Right lobe of liver (tissue), 4 donors: ENCODE results near the gene RARRES2.

ENCODE experiments used
- CTCF ChIP-seq, 4 donors: fragments of 200-600 bp in 3 of 4; fragments of 450-650 bp in 1 of 4; IDR thresholded peaks; one replicate each; pipeline versions ENCODE4 v1.5.1 to v1.8.0; 2016 to 2022; ENCODE audit warnings: antibody characterized with exemption in 4 of 4, mild to moderate bottlenecking in 2 of 4
- POLR2A ChIP-seq: fragments of 450-650 bp; IDR thresholded peaks from one replicate; pipeline ENCODE4 v1.6.1; 2017; ENCODE audit warnings: antibody characterized with exemption, mild to moderate bottlenecking
- donor health status: DM: no; HTN: no; CAD: no.
- donor health status: DM: no; HTN: no; CAD: no.
- donor health status: DM: no; HTN: yes; CAD: no.

DNA sequence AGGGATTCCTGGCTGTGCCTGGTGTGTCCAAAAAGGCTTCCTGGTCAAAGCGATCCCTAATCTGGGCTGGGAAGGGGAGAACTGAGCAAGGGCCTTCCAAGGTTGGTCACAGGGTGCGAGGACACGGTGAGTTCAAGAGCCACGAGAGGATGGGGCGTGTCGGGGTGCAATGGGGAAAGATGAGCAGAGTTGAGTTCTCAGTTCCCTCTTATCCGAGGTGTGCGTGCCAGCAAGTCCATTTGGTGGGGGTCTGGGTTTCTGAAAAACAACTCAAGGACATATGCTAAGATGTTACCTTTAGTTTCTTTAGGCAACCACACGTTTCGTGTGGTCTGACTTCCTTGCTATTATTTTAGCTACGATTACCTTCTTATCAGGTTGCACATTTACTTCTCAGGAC is 39.0 kb upstream of the RARRES2 start:
- TF ChIP-seq CTCF (IDR thresholded peaks at IDR 0.05) (no peak), POLR2A (no peak)
